HepG2 (cell line): ENCODE measurements around the gene KIF3A. TPM values are rescaled to one million over a fixed set of nuclear protein-coding genes. Genes with fewer than 3 reads are reported as not detected.

Experiments
- ATAC-seq: fragments of 200-7000 bp; cut with Tn5 transposase; 3 replicates; pipeline ENCODE4 v1.9.1; 2020; ENCODE audit warnings: mild to moderate bottlenecking, moderate library complexity
- BruUV-seq: library from RNA; stranded (reverse); fragments of 400-500 nt; replicated peaks from 2 replicates; lab custom pipeline; 2021; lab: Mats Ljungman, UMichigan
- CTCF ChIA-PET: fragments of 300-600 bp; formaldehyde crosslinking; extraction: SDS; loops from one replicate; lab custom pipeline; 2021; ENCODE audit warnings: low total read pairs, inconsistent platforms, low intra/inter-chr PET ratio; lab: Yijun Ruan, JAX
- POLR2A ChIA-PET: fragments of 350-600 bp; sonication (Branson Sonifier 250); formaldehyde crosslinking; loops from one replicate; lab custom pipeline; 2020; ENCODE audit warnings: antibody characterized with exemption, inconsistent platforms; lab: Yijun Ruan, JAX
- DNase-seq: peaks from one replicate; pipeline ENCODE4 v3.0.0-alpha.2; 2015; ENCODE audit warnings: low spot score
- FAIRE-seq: peaks from 3 replicates; lab custom pipeline; 2011; peaks lifted over from hg19 to GRCh38; lab: Jason Lieb, UNC
- H2AFZ ChIP-seq: one replicate; pipeline ENCODE4 v1.6.1; 2011; ENCODE audit warnings: low read length, inconsistent platforms
- H3K27ac ChIP-seq: fragments of 300-600 bp; 3 replicates; pipeline ENCODE4 v1.8.0; 2011; ENCODE audit warnings: mixed run types, mild to moderate bottlenecking, mixed read lengths, low read length, inconsistent platforms; ENCODE audit not compliant: insufficient read depth; ENCODE audit errors: extremely low read length
- H3K27me3 ChIP-seq, 2 experiments: fragments of 200-600 bp in 1 of 2; 2 replicates in 1 of 2; 3 replicates in 1 of 2; pipeline versions ENCODE4 v1.6.0 to v1.8.0; 2011; ENCODE audit warnings: low read length in 2 of 2, mild to moderate bottlenecking in 2 of 2, moderate library complexity in 2 of 2, inconsistent platforms in 1 of 2; ENCODE audit not compliant: insufficient read depth in 2 of 2, control insufficient read depth in 1 of 2
- H3K36me3 ChIP-seq, 2 experiments: fragments of 200-600 bp in 1 of 2; replicated peaks in 1 of 2; 2 replicates in 1 of 2; 3 replicates in 1 of 2; pipeline versions ENCODE4 v1.5.1 to v1.8.0; 2011; ENCODE audit warnings: low read length in 2 of 2, inconsistent platforms in 1 of 2; ENCODE audit not compliant: insufficient read depth in 2 of 2, control insufficient read depth in 1 of 2
- H3K4me1 ChIP-seq: 2 replicates; pipeline ENCODE4 v1.5.1; 2012; ENCODE audit warnings: low read length, inconsistent platforms; ENCODE audit not compliant: insufficient read depth
- H3K4me2 ChIP-seq: 2 replicates; pipeline ENCODE4 v1.6.0; 2011; ENCODE audit warnings: low read depth, low read length, inconsistent platforms
- H3K4me3 ChIP-seq, 3 experiments: fragments of 200-600 bp in 1 of 3; sonication (generic), shearing (Covaris generic) in 1 of 3; replicated peaks in 1 of 3; 2 replicates each; pipeline ENCODE4 v1.5.1; 2011 to 2016; ENCODE audit warnings: low read length in 3 of 3, inconsistent platforms in 2 of 3, low read depth in 2 of 3, mild to moderate bottlenecking in 2 of 3, control low read depth in 1 of 3, mixed read lengths in 1 of 3; ENCODE audit not compliant: insufficient read depth in 1 of 3
- H3K79me2 ChIP-seq: one replicate; pipeline ENCODE4 v1.6.1; 2011; ENCODE audit warnings: low read length, inconsistent platforms; ENCODE audit not compliant: insufficient read depth
- H3K9ac ChIP-seq: 2 replicates; pipeline ENCODE4 v1.6.0; 2011; ENCODE audit warnings: mild to moderate bottlenecking, low read depth, low read length, inconsistent platforms; ENCODE audit not compliant: insufficient read depth
- H3K9me3 ChIP-seq: 2 replicates; pipeline ENCODE4 v1.5.1; 2012; ENCODE audit warnings: mild to moderate bottlenecking, low read length
- H4K20me1 ChIP-seq: 2 replicates; pipeline ENCODE4 v1.6.0; 2011; ENCODE audit warnings: inconsistent platforms, mild to moderate bottlenecking, low read length, moderate library complexity; ENCODE audit not compliant: insufficient read depth
- ARNT ChIP-seq: fragments of 450-650 bp; IDR thresholded peaks from 2 replicates; pipeline ENCODE4 v1.6.1; 2017
- BRCA1 ChIP-seq: sonication (generic); formaldehyde crosslinking; IDR thresholded peaks from 2 replicates; pipeline ENCODE4 v1.4.0; 2020; ENCODE audit warnings: missing genetic modification reagents
- BRD4 ChIP-seq: sonication (generic); formaldehyde crosslinking; IDR thresholded peaks from 2 replicates; pipeline ENCODE4 v1.4.0; 2020; ENCODE audit warnings: missing genetic modification reagents
- FOXK2 ChIP-seq: fragments of 450-650 bp; IDR thresholded peaks from 2 replicates; pipeline ENCODE4 v1.6.1; 2016
- HHEX ChIP-seq: IDR thresholded peaks from 2 replicates; pipeline ENCODE4 v1.6.1; 2016; ENCODE audit warnings: control low read depth
- HOXA5 ChIP-seq: sonication (generic); formaldehyde crosslinking; IDR thresholded peaks from 2 replicates; pipeline ENCODE4 v1.4.0; 2020; ENCODE audit warnings: missing genetic modification reagents
- JARID2 ChIP-seq: sonication (generic); formaldehyde crosslinking; IDR thresholded peaks from 2 replicates; pipeline ENCODE4 v1.8.1; 2023; ENCODE audit warnings: missing genetic modification reagents, inconsistent platforms; ENCODE audit not compliant: insufficient replicate concordance
- KLF13 ChIP-seq: sonication (generic); formaldehyde crosslinking; IDR thresholded peaks from 2 replicates; pipeline ENCODE4 v1.4.0; 2020; ENCODE audit warnings: mild to moderate bottlenecking, missing genetic modification reagents
- MED1 ChIP-seq: sonication (generic); formaldehyde crosslinking; IDR thresholded peaks from 2 replicates; pipeline ENCODE4 v1.4.0; 2020; ENCODE audit warnings: missing genetic modification reagents
- NFE2 ChIP-seq: sonication (generic); formaldehyde crosslinking; IDR thresholded peaks from 2 replicates; pipeline ENCODE4 v1.4.0; 2020; ENCODE audit warnings: missing genetic modification reagents
- PHB2 ChIP-seq: fragments of 450-650 bp; IDR thresholded peaks from 2 replicates; pipeline ENCODE4 v1.6.1; 2018; ENCODE audit not compliant: partially characterized antibody
- SATB2 ChIP-seq: sonication (generic); formaldehyde crosslinking; IDR thresholded peaks from 2 replicates; pipeline ENCODE4 v1.5.0; 2020; ENCODE audit warnings: missing genetic modification reagents
- SRSF9 ChIP-seq: fragments of 200-400 bp; formaldehyde crosslinking; IDR thresholded peaks from 2 replicates; pipeline ENCODE4 v1.6.1; 2018; ENCODE audit warnings: borderline replicate concordance, mild to moderate bottlenecking, low read depth, low read length; ENCODE audit not compliant: insufficient read depth, poor library complexity, severe bottlenecking
- ZNF256 ChIP-seq: sonication (generic); formaldehyde crosslinking; conservative IDR thresholded peaks from 2 replicates; pipeline ENCODE4 v1.4.0; 2020; ENCODE audit warnings: missing genetic modification reagents
- WGBS: methylation state at CpG from one replicate; pipeline ENCODE4 v1.1.6; 2017; ENCODE audit warnings: low lambda C conversion rate; 5-methylcytosine and 5-hydroxymethylcytosine counted together
- in situ Hi-C: cut with HindIII; loops from 2 replicates; pipeline ENCODE4 v1.10.0; 2017; ENCODE audit warnings: low pct_unique_long_range_greater_than_20kb; ENCODE audit not compliant: extremely low pct_ligation_motif_present
- intact Hi-C: fragments of 100-400 bp; cut with micrococcal nuclease; formaldehyde crosslinking; loops from one replicate; pipeline ENCODE4 v1.10.0; 2022; ENCODE audit not compliant: unreplicated experiment
- polyA plus RNA-seq, 8 experiments: library from polyadenylated mRNA; depleted of rRNA in 3 of 8; stranded (reverse) in 7 of 8; unstranded in 1 of 8; fragments of >200 nt; fragmentation: Illumina TruSeq in 4 of 8; extraction: Trizol in 4 of 8; gene quantifications; 2 replicates each; pipeline versions ENCODE4 v1.2.1 to v1.2.3, GENCODE V29; 2011 to 2016; ENCODE audit warnings: low read depth in 4 of 8, missing spikeins in 1 of 8, mixed read lengths in 1 of 8; ENCODE audit not compliant: insufficient read depth in 1 of 8
- total RNA-seq, 5 experiments: library from RNA; depleted of rRNA; stranded (reverse); fragments of >200 nt; fragmentation: Illumina TruSeq; extraction: Trizol; gene quantifications; 2 replicates each; pipeline ENCODE4 v1.2.3, GENCODE V29; 2016; ENCODE audit warnings: low read depth in 1 of 5
- TF ChIP-seq, protein P1 (sequence below): conservative IDR thresholded peaks from 2 replicates; pipeline ENCODE4 v1.6.1; 2018; ENCODE audit warnings: missing genetic modification reagents
- TF ChIP-seq, protein P2 (sequence below): sonication (generic); formaldehyde crosslinking; IDR thresholded peaks from 2 replicates; pipeline ENCODE4 v1.5.1; 2020; ENCODE audit warnings: missing genetic modification reagents, mild to moderate bottlenecking, borderline replicate concordance

KIF3A gene
- total and polyA plus RNA-seq, 2 of the 13 experiments (the other 11 are each of a cell fraction or from before 2014, with no cell fraction given) = 2.3 to 8.4 TPM

- TF ChIP-seq, protein P1, sequence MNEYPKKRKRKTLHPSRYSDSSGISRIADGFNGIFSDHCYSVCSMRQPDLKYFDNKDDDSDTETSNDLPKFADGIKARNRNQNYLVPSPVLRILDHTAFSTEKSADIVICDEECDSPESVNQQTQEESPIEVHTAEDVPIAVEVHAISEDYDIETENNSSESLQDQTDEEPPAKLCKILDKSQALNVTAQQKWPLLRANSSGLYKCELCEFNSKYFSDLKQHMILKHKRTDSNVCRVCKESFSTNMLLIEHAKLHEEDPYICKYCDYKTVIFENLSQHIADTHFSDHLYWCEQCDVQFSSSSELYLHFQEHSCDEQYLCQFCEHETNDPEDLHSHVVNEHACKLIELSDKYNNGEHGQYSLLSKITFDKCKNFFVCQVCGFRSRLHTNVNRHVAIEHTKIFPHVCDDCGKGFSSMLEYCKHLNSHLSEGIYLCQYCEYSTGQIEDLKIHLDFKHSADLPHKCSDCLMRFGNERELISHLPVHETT (CRISPR knock-in tag) = no peak
- TF ChIP-seq ZNF256 (CRISPR knock-in tag) (no peak), SRSF9 (no peak), FOXK2 (no peak)
Observed at GRCh38 chr5:132681983-132682382, 55.4 kb downstream of the KIF3A start (continued).

GRCh38 chr5:132681476-132681831 lies 55.9 kb downstream of the KIF3A start:
- Histone ChIP-seq H2AFZ (no peak overlapping the region), H3K9me3 (no peaks in the 10 kb centered on the region), H4K20me1 (no peaks in the 10 kb centered on the region), H3K27ac (no peak overlapping the region), H3K27me3 (no peaks in the 10 kb centered on the region; a peak in 1 of 5 replicates), H3K79me2 (no peaks in the 10 kb centered on the region), H3K4me2 (no peak overlapping the region), H3K4me1 (peaks cover 21% of the 10 kb centered on the region), H3K4me3 (no peak overlapping the region), H3K9ac (no peak overlapping the region), H3K36me3 (no peaks in the 10 kb centered on the region)
- WGBS = 61% methylated on average over 2 of the region's 2 CpGs
- in situ Hi-C loops = no loop called here
- no peak for ATAC-seq
- ChIA-PET CTCF (no interaction called here), POLR2A (no interaction called here)
- no peak for DNase-seq
- BruUV-seq = no TSS peak
- no peak for FAIRE-seq
- TF ChIP-seq NFE2 (CRISPR knock-in tag) (no peak), BRD4 (no peak), MED1 (CRISPR knock-in tag) (no peak), KLF13 (no peak), HOXA5 (CRISPR knock-in tag) (no peak), ARNT (no peak), SATB2 (CRISPR knock-in tag) (no peak), HHEX (no peak), PHB2 (no peak), JARID2 (no peak), BRCA1 (CRISPR knock-in tag) (no peak)
- TF ChIP-seq, protein P2, sequence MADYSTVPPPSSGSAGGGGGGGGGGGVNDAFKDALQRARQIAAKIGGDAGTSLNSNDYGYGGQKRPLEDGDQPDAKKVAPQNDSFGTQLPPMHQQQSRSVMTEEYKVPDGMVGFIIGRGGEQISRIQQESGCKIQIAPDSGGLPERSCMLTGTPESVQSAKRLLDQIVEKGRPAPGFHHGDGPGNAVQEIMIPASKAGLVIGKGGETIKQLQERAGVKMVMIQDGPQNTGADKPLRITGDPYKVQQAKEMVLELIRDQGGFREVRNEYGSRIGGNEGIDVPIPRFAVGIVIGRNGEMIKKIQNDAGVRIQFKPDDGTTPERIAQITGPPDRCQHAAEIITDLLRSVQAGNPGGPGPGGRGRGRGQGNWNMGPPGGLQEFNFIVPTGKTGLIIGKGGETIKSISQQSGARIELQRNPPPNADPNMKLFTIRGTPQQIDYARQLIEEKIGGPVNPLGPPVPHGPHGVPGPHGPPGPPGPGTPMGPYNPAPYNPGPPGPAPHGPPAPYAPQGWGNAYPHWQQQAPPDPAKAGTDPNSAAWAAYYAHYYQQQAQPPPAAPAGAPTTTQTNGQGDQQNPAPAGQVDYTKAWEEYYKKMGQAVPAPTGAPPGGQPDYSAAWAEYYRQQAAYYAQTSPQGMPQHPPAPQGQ = no peak
- intact Hi-C loops = no loop called here
